ENCODE results near the gene ERGIC1. TPM values are rescaled to one million over a fixed set of nuclear protein-coding genes. Genes with fewer than 3 reads are reported as not detected.

The ERGIC1 gene
- total and polyA plus RNA-seq, 2 of the 13 experiments (the other 11 are each of a cell fraction or from before 2014, with no cell fraction given) = 78.5 to 184 TPM

DNA sequence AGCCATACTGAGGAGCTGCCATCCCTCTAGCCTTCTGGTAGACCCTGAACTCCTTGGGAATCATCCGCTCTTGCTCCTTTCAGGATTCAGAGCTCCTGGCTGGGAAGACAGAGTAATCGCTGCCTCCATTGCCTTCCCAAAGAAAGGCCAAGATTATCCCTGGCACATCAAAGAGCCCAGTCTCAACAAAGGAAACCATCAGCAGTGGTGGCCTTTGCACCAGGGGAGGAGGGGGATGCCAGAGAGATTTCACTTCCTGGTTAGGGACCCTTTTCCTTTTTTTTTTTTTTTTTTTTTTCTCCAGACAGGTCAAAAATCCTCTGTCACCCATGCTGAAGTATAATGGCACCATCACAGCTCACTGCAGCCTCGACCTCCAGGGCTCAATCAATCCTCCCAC is 16.0 kb upstream of the ERGIC1 start:
- intact Hi-C loops (cut with micrococcal nuclease; ENCODE audit: unreplicated experiment) (no loop called here), in situ Hi-C loops (cut with HindIII; ENCODE audit: extremely low pct_ligation_motif_present, low pct_unique_long_range_greater_than_20kb) (no loop called here)
- Histone ChIP-seq H4K20me1 (ENCODE audit: insufficient read depth, low read length) (no peaks in the 10 kb centered on the region), H3K79me2 (ENCODE audit: insufficient read depth, low read length) (no peaks in the 10 kb centered on the region), H3K4me1 (ENCODE audit: insufficient read depth, low read length) (peaks cover 44% of the 10 kb centered on the region), H3K27ac (ENCODE audit: extremely low read length, insufficient read depth, low read length) (no peak overlapping the region), H3K9me3 (ENCODE audit: low read length) (no peaks in the 10 kb centered on the region), H3K4me2 (ENCODE audit: low read depth, low read length) (peak overlapping the region; percentile 57), H3K36me3 (replicated peaks in 1 of 2; ENCODE audit: control insufficient read depth in 1 of 2, insufficient read depth in 2 of 2, low read length in 2 of 2) (no peaks in the 10 kb centered on the region), H3K4me3 (replicated peaks in 1 of 3; ENCODE audit: insufficient read depth in 1 of 3, low read depth in 2 of 3, low read length in 3 of 3) (0 out of 6 replicates have a peak overlapping the region, but pooled peaks of 1 of the 3 experiments have one; percentile 30), H2AFZ (ENCODE audit: low read length) (peak overlapping the region; percentile 32), H3K27me3 (ENCODE audit: control insufficient read depth in 1 of 2, insufficient read depth in 2 of 2, low read length in 2 of 2) (no peaks in the 10 kb centered on the region), H3K9ac (ENCODE audit: insufficient read depth, low read depth, low read length) (0 out of 2 replicates have a peak overlapping the region, but pooled peaks have one; percentile 15)
- ATAC-seq (peak; percentile 33; the same call in 2 of the 3 replicates), DNase-seq (ENCODE audit: low spot score) (no peak), FAIRE-seq (peak; percentile 8)
- 53% methylated on average over 3 of the region's 3 CpGs for WGBS (ENCODE audit: low lambda C conversion rate)
- CTCF ChIA-PET (ENCODE audit: low intra/inter-chr PET ratio, low total read pairs) = no interaction called here
- POLR2A ChIA-PET = interaction anchor here (0.9 to 3.0 kb wide), 7 partner anchors 11 to 104 kb away, joined by 3 to 12 read pairs (median 6); partner anchors contain the start of genes DUSP1 and ERGIC1
- BruUV-seq (replicated peaks) = no TSS peak
- no peak for TF ChIP-seq GABPA (IDR thresholded peaks at IDR 0.05; ENCODE audit: low read depth, low read length)
- peak; percentile 47; the same call in 1 of the 2 replicates for TF ChIP-seq GABPA (CRISPR knock-in tag; IDR thresholded peaks at IDR 0.05; ENCODE audit: low read depth)
- TF ChIP-seq TCF7 (IDR thresholded peaks at IDR 0.05; ENCODE audit: low read depth) = peak; percentile 44; the same call in 1 of the 2 replicates
- TF ChIP-seq RXRB (CRISPR knock-in tag; IDR thresholded peaks at IDR 0.05; ENCODE audit: borderline replicate concordance) = peak; percentile 5; the same call in 1 of the 2 replicates
- no peak for TF ChIP-seq HNF4A (CRISPR knock-in tag; IDR thresholded peaks at IDR 0.05)
- peak; percentile 34; the same call in 1 of the 2 replicates for TF ChIP-seq ELF1 (CRISPR knock-in tag; IDR thresholded peaks at IDR 0.05)
- TF ChIP-seq ZNF263 (CRISPR knock-in tag; IDR thresholded peaks at IDR 0.05) = peak; percentile 69
- TF ChIP-seq ZNF468 (CRISPR knock-in tag; IDR thresholded peaks at IDR 0.05) = no peak
- TF ChIP-seq NFIC (IDR thresholded peaks at IDR 0.05; ENCODE audit: low read length) = 0 out of 2 replicates have a peak, but pooled peaks have one; percentile 16
- no peak for TF ChIP-seq ZFP37 (CRISPR knock-in tag; IDR thresholded peaks at IDR 0.05; ENCODE audit: borderline replicate concordance)
- 0 out of 2 replicates have a peak, but pooled peaks have one; percentile 3 for TF ChIP-seq EHMT2 (IDR thresholded peaks at IDR 0.05; ENCODE audit: borderline replicate concordance, low read depth, low read length)
- TF ChIP-seq SOX5 (CRISPR knock-in tag; IDR thresholded peaks at IDR 0.05; ENCODE audit: borderline replicate concordance) = peak; percentile 27; the same call in 1 of the 2 replicates
- TF ChIP-seq, protein P1, sequence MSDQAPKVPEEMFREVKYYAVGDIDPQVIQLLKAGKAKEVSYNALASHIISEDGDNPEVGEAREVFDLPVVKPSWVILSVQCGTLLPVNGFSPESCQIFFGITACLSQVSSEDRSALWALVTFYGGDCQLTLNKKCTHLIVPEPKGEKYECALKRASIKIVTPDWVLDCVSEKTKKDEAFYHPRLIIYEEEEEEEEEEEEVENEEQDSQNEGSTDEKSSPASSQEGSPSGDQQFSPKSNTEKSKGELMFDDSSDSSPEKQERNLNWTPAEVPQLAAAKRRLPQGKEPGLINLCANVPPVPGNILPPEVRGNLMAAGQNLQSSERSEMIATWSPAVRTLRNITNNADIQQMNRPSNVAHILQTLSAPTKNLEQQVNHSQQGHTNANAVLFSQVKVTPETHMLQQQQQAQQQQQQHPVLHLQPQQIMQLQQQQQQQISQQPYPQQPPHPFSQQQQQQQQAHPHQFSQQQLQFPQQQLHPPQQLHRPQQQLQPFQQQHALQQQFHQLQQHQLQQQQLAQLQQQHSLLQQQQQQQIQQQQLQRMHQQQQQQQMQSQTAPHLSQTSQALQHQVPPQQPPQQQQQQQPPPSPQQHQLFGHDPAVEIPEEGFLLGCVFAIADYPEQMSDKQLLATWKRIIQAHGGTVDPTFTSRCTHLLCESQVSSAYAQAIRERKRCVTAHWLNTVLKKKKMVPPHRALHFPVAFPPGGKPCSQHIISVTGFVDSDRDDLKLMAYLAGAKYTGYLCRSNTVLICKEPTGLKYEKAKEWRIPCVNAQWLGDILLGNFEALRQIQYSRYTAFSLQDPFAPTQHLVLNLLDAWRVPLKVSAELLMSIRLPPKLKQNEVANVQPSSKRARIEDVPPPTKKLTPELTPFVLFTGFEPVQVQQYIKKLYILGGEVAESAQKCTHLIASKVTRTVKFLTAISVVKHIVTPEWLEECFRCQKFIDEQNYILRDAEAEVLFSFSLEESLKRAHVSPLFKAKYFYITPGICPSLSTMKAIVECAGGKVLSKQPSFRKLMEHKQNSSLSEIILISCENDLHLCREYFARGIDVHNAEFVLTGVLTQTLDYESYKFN (CRISPR knock-in tag; conservative IDR thresholded peaks at IDR 0.05) = peak; percentile 65
- no peak for TF ChIP-seq ZNF446 (CRISPR knock-in tag; IDR thresholded peaks at IDR 0.05)
- peak; percentile 62; the same call in 1 of the 2 replicates for TF ChIP-seq ELF3 (CRISPR knock-in tag; IDR thresholded peaks at IDR 0.05)
- 0 out of 2 replicates have a peak, but pooled peaks have one; percentile 30 for TF ChIP-seq ERF (CRISPR knock-in tag; IDR thresholded peaks at IDR 0.05)
- peak; percentile 44 for TF ChIP-seq SALL1 (CRISPR knock-in tag; IDR thresholded peaks at IDR 0.05)
- peak; percentile 28; the same call in 1 of the 2 replicates for TF ChIP-seq ARID5B (CRISPR knock-in tag; IDR thresholded peaks at IDR 0.05)
- TF ChIP-seq U2AF1 (optimal IDR thresholded peaks at IDR 0.05; ENCODE audit: low read depth, low read length) = no peak
- TF ChIP-seq KDM6A (CRISPR knock-in tag; IDR thresholded peaks at IDR 0.05; ENCODE audit: low read depth) = 0 out of 2 replicates have a peak, but pooled peaks have one; percentile 21
